HepG2 (cell line): ENCODE measurements around the gene PRKCE. TPM values are rescaled to one million over a fixed set of nuclear protein-coding genes. Genes with fewer than 3 reads are reported as not detected.

ENCODE experiments used
- ATAC-seq: fragments of 200-7000 bp; cut with Tn5 transposase; 3 replicates; pipeline ENCODE4 v1.9.1; 2020; ENCODE audit warnings: mild to moderate bottlenecking, moderate library complexity
- BruUV-seq: library from RNA; stranded (reverse); fragments of 400-500 nt; replicated peaks from 2 replicates; lab custom pipeline; 2021; lab: Mats Ljungman, UMichigan
- CTCF ChIA-PET: fragments of 300-600 bp; formaldehyde crosslinking; extraction: SDS; loops from one replicate; lab custom pipeline; 2021; ENCODE audit warnings: low total read pairs, inconsistent platforms, low intra/inter-chr PET ratio; lab: Yijun Ruan, JAX
- POLR2A ChIA-PET: fragments of 350-600 bp; sonication (Branson Sonifier 250); formaldehyde crosslinking; loops from one replicate; lab custom pipeline; 2020; ENCODE audit warnings: antibody characterized with exemption, inconsistent platforms; lab: Yijun Ruan, JAX
- DNase-seq: peaks from one replicate; pipeline ENCODE4 v3.0.0-alpha.2; 2015; ENCODE audit warnings: low spot score
- FAIRE-seq: peaks from 3 replicates; lab custom pipeline; 2011; peaks lifted over from hg19 to GRCh38; lab: Jason Lieb, UNC
- H2AFZ ChIP-seq: one replicate; pipeline ENCODE4 v1.6.1; 2011; ENCODE audit warnings: low read length, inconsistent platforms
- H3K27ac ChIP-seq: fragments of 300-600 bp; 3 replicates; pipeline ENCODE4 v1.8.0; 2011; ENCODE audit warnings: mixed run types, mild to moderate bottlenecking, mixed read lengths, low read length, inconsistent platforms; ENCODE audit not compliant: insufficient read depth; ENCODE audit errors: extremely low read length
- H3K27me3 ChIP-seq, 2 experiments: fragments of 200-600 bp in 1 of 2; 2 replicates in 1 of 2; 3 replicates in 1 of 2; pipeline versions ENCODE4 v1.6.0 to v1.8.0; 2011; ENCODE audit warnings: low read length in 2 of 2, mild to moderate bottlenecking in 2 of 2, moderate library complexity in 2 of 2, inconsistent platforms in 1 of 2; ENCODE audit not compliant: insufficient read depth in 2 of 2, control insufficient read depth in 1 of 2
- H3K36me3 ChIP-seq, 2 experiments: fragments of 200-600 bp in 1 of 2; replicated peaks in 1 of 2; 2 replicates in 1 of 2; 3 replicates in 1 of 2; pipeline versions ENCODE4 v1.5.1 to v1.8.0; 2011; ENCODE audit warnings: low read length in 2 of 2, inconsistent platforms in 1 of 2; ENCODE audit not compliant: insufficient read depth in 2 of 2, control insufficient read depth in 1 of 2
- H3K4me1 ChIP-seq: 2 replicates; pipeline ENCODE4 v1.5.1; 2012; ENCODE audit warnings: low read length, inconsistent platforms; ENCODE audit not compliant: insufficient read depth
- H3K4me2 ChIP-seq: 2 replicates; pipeline ENCODE4 v1.6.0; 2011; ENCODE audit warnings: low read depth, low read length, inconsistent platforms
- H3K4me3 ChIP-seq, 3 experiments: fragments of 200-600 bp in 1 of 3; sonication (generic), shearing (Covaris generic) in 1 of 3; replicated peaks in 1 of 3; 2 replicates each; pipeline ENCODE4 v1.5.1; 2011 to 2016; ENCODE audit warnings: low read length in 3 of 3, inconsistent platforms in 2 of 3, low read depth in 2 of 3, mild to moderate bottlenecking in 2 of 3, control low read depth in 1 of 3, mixed read lengths in 1 of 3; ENCODE audit not compliant: insufficient read depth in 1 of 3
- H3K79me2 ChIP-seq: one replicate; pipeline ENCODE4 v1.6.1; 2011; ENCODE audit warnings: low read length, inconsistent platforms; ENCODE audit not compliant: insufficient read depth
- H3K9ac ChIP-seq: 2 replicates; pipeline ENCODE4 v1.6.0; 2011; ENCODE audit warnings: mild to moderate bottlenecking, low read depth, low read length, inconsistent platforms; ENCODE audit not compliant: insufficient read depth
- H3K9me3 ChIP-seq: 2 replicates; pipeline ENCODE4 v1.5.1; 2012; ENCODE audit warnings: mild to moderate bottlenecking, low read length
- H4K20me1 ChIP-seq: 2 replicates; pipeline ENCODE4 v1.6.0; 2011; ENCODE audit warnings: inconsistent platforms, mild to moderate bottlenecking, low read length, moderate library complexity; ENCODE audit not compliant: insufficient read depth
- ESRRA ChIP-seq: sonication (generic); formaldehyde crosslinking; IDR thresholded peaks from 2 replicates; pipeline ENCODE4 v1.5.1; 2020; ENCODE audit warnings: mild to moderate bottlenecking, low read depth, missing genetic modification reagents
- HCFC1 ChIP-seq: fragments of 150-350 bp; IDR thresholded peaks from 2 replicates; pipeline ENCODE4 v1.6.1; 2014; ENCODE audit warnings: low read depth, low read length
- RFX3 ChIP-seq: IDR thresholded peaks from 2 replicates; pipeline ENCODE4 v1.6.1; 2016; ENCODE audit warnings: missing biosample characterization, missing genetic modification reagents
- SIX4 ChIP-seq: sonication (generic); formaldehyde crosslinking; IDR thresholded peaks from 2 replicates; pipeline ENCODE4 v1.4.0; 2020; ENCODE audit warnings: missing genetic modification reagents
- SMC3 ChIP-seq: IDR thresholded peaks from 2 replicates; pipeline ENCODE4 v1.6.1; 2011; ENCODE audit warnings: low read length, improper control_type of control experiment
- SNAPC4 ChIP-seq: sonication (generic); formaldehyde crosslinking; IDR thresholded peaks from 2 replicates; pipeline ENCODE4 v1.4.0; 2020; ENCODE audit warnings: mild to moderate bottlenecking, missing genetic modification reagents
- SRSF4 ChIP-seq: fragments of 200-400 bp; formaldehyde crosslinking; IDR thresholded peaks from one replicate; pipeline ENCODE4 v1.6.1; 2018; ENCODE audit warnings: mild to moderate bottlenecking, low read depth, low read length, moderate library complexity; ENCODE audit not compliant: poor library complexity, severe bottlenecking
- SSRP1 ChIP-seq: IDR thresholded peaks from 2 replicates; pipeline ENCODE4 v1.6.1; 2016; ENCODE audit warnings: control low read depth
- ZNF333 ChIP-seq: sonication (generic); formaldehyde crosslinking; IDR thresholded peaks from 2 replicates; pipeline ENCODE4 v1.4.0; 2020; ENCODE audit warnings: mild to moderate bottlenecking, missing genetic modification reagents, borderline replicate concordance
- ZSCAN25 ChIP-seq: sonication (generic); formaldehyde crosslinking; IDR thresholded peaks from 2 replicates; pipeline ENCODE4 v1.8.0; 2022; ENCODE audit warnings: mild to moderate bottlenecking, missing genetic modification reagents
- WGBS: methylation state at CpG from one replicate; pipeline ENCODE4 v1.1.6; 2017; ENCODE audit warnings: low lambda C conversion rate; 5-methylcytosine and 5-hydroxymethylcytosine counted together
- in situ Hi-C: cut with HindIII; loops from 2 replicates; pipeline ENCODE4 v1.10.0; 2017; ENCODE audit warnings: low pct_unique_long_range_greater_than_20kb; ENCODE audit not compliant: extremely low pct_ligation_motif_present
- intact Hi-C: fragments of 100-400 bp; cut with micrococcal nuclease; formaldehyde crosslinking; loops from one replicate; pipeline ENCODE4 v1.10.0; 2022; ENCODE audit not compliant: unreplicated experiment
- polyA plus RNA-seq, 8 experiments: library from polyadenylated mRNA; depleted of rRNA in 3 of 8; stranded (reverse) in 7 of 8; unstranded in 1 of 8; fragments of >200 nt; fragmentation: Illumina TruSeq in 4 of 8; extraction: Trizol in 4 of 8; gene quantifications; 2 replicates each; pipeline versions ENCODE4 v1.2.1 to v1.2.3, GENCODE V29; 2011 to 2016; ENCODE audit warnings: low read depth in 4 of 8, missing spikeins in 1 of 8, mixed read lengths in 1 of 8; ENCODE audit not compliant: insufficient read depth in 1 of 8
- total RNA-seq, 5 experiments: library from RNA; depleted of rRNA; stranded (reverse); fragments of >200 nt; fragmentation: Illumina TruSeq; extraction: Trizol; gene quantifications; 2 replicates each; pipeline ENCODE4 v1.2.3, GENCODE V29; 2016; ENCODE audit warnings: low read depth in 1 of 5

Gene PRKCE
- total and polyA plus RNA-seq, 2 of the 13 experiments (the other 11 are each of a cell fraction or from before 2014, with no cell fraction given): 1.0 to 3.9 TPM

GRCh38 chr2:46210063-46210462 lies 558.6 kb downstream of the PRKCE start:
- intact Hi-C loops: no loop called here
- no peaks in the 10 kb centered on the region for H4K20me1 ChIP-seq
- H2AFZ ChIP-seq: no peak overlapping the region
- peaks cover 0 to 6% of the 10 kb centered on the region in 2 experiments; a peak in 1 of 5 replicates for H3K27me3 ChIP-seq
- no peaks in the 10 kb centered on the region for H3K36me3 ChIP-seq
- H3K9ac ChIP-seq: no peak overlapping the region
- FAIRE-seq: no peak
- H3K4me3 ChIP-seq: no peak overlapping the region
- CTCF ChIA-PET: no interaction called here
- no peak overlapping the region for H3K27ac ChIP-seq
- no peaks in the 10 kb centered on the region for H3K4me1 ChIP-seq
- no peaks in the 10 kb centered on the region for H3K79me2 ChIP-seq
- peaks cover 10% of the 10 kb centered on the region; the same call in 1 of the 2 replicates for H3K9me3 ChIP-seq
- no TSS peak for BruUV-seq
- 2% methylated on average over 1 of the region's 1 CpG for WGBS
- TF ChIP-seq HCFC1 (no peak), RFX3 (no peak), SIX4 (CRISPR knock-in tag) (no peak), ESRRA (no peak)
- in situ Hi-C loops: no loop called here
- ATAC-seq: no peak
- no peak overlapping the region for H3K4me2 ChIP-seq
- DNase-seq: no peak
- POLR2A ChIA-PET: no interaction called here

GRCh38 chr2:46211461-46211860 lies 560.0 kb downstream of the PRKCE start:
- ATAC-seq (no peak), FAIRE-seq (no peak), DNase-seq (no peak)
- H4K20me1 ChIP-seq: no peaks in the 10 kb centered on the region
- H3K27ac ChIP-seq: no peak overlapping the region
- in situ Hi-C loops: no loop called here
- ChIA-PET POLR2A (no interaction called here), CTCF (no interaction called here)
- H3K4me1 ChIP-seq: no peaks in the 10 kb centered on the region
- intact Hi-C loops: no loop called here
- no peaks in the 10 kb centered on the region for H3K79me2 ChIP-seq
- no peaks in the 10 kb centered on the region for H3K36me3 ChIP-seq
- BruUV-seq: no TSS peak
- no peak overlapping the region for H3K4me3 ChIP-seq
- no peaks in the 10 kb centered on the region for H3K27me3 ChIP-seq
- H2AFZ ChIP-seq: no peak overlapping the region
- peaks cover 10% of the 10 kb centered on the region; the same call in 1 of the 2 replicates for H3K9me3 ChIP-seq
- no peak overlapping the region for H3K9ac ChIP-seq
- 19% methylated on average over 1 of the region's 1 CpG for WGBS
- no peak overlapping the region for H3K4me2 ChIP-seq
- TF ChIP-seq SRSF4 (no peak), SNAPC4 (CRISPR knock-in tag) (no peak), ZSCAN25 (no peak), ZNF333 (no peak), SMC3 (no peak), SSRP1 (CRISPR knock-in tag) (no peak)
